Measurements from ENCODE around the gene MS4A8.
"Not testable (repeated sequence)": the region's sequence is repeated elsewhere in the genome, so short reads cannot be mapped to it uniquely, and the experiment has no call there.

MS4A8 gene

GRCh38 chr11:60753309-60753708, 53.9 kb downstream of the MS4A8 start:
- no peak for DNase-seq (ENCODE audit: low read depth)
- no peak overlapping the region for H3K4me3 ChIP-seq (ENCODE audit: low read depth, low read length)
- no peak for TF ChIP-seq CTCF (IDR thresholded peaks at IDR 0.05; ENCODE audit: control insufficient read depth, extremely low read depth, insufficient read depth)

- DNase-seq (ENCODE audit: low read depth), result no peak
These were observed 55.5 kb downstream of the MS4A8 start for GRCh38 chr11:60754887-60755286.

GRCh38 chr11:60756307-60757032, 57.1 kb downstream of the MS4A8 start, which contains the start of gene MS4A15:
TSS of gene MS4A15 (plus strand) at chr11:60756867. CDS start at chr11:60763734, 6,867 bp downstream.
- TF ChIP-seq CTCF (IDR thresholded peaks at IDR 0.05; ENCODE audit: control insufficient read depth, extremely low read depth, insufficient read depth), result peak; percentile 41
- H3K4me3 ChIP-seq (ENCODE audit: low read depth, low read length), result no peak within 1 kb of the TSS
- no peak for DNase-seq (ENCODE audit: low read depth)

More at GRCh38 chr11:60754887-60755286, 55.5 kb downstream of the MS4A8 start:
- H3K4me3 ChIP-seq (ENCODE audit: low read depth, low read length), result no peak overlapping the region
- no peak for TF ChIP-seq CTCF (IDR thresholded peaks at IDR 0.05; ENCODE audit: control insufficient read depth, extremely low read depth, insufficient read depth)

GRCh38 chr11:60757231-60757800, 57.9 kb downstream of the MS4A8 start:
- no peak for TF ChIP-seq CTCF (IDR thresholded peaks at IDR 0.05; ENCODE audit: control insufficient read depth, extremely low read depth, insufficient read depth)
- DNase-seq (ENCODE audit: low read depth), result no peak
- H3K4me3 ChIP-seq (ENCODE audit: low read depth, low read length), result no peak overlapping the region

GRCh38 chr11:60758671-60759070, 59.3 kb downstream of the MS4A8 start:
- H3K4me3 ChIP-seq (ENCODE audit: low read depth, low read length); DNase-seq (ENCODE audit: low read depth): not testable (repeated sequence)

- not testable (repeated sequence) for H3K4me3 ChIP-seq (ENCODE audit: low read depth, low read length); DNase-seq (ENCODE audit: low read depth)
These were observed 60.2 kb downstream of the MS4A8 start for GRCh38 chr11:60759438-60760225.

- no peak overlapping the region for H3K4me3 ChIP-seq (ENCODE audit: low read depth, low read length)
- no peak for TF ChIP-seq CTCF (IDR thresholded peaks at IDR 0.05; ENCODE audit: control insufficient read depth, extremely low read depth, insufficient read depth)
- no peak for DNase-seq (ENCODE audit: low read depth)
These were observed 62.2 kb downstream of the MS4A8 start for GRCh38 chr11:60761436-60762190.

Measured in LNCaP clone FGC (cell line).